Body of pancreas (tissue), 4 donors: ENCODE data around the gene NOP9. TPM values are rescaled to one million over a fixed set of nuclear protein-coding genes. Genes with fewer than 3 reads are reported as not detected.

Experiments used
- ATAC-seq: fragments of 150-250 bp; one replicate; pipeline ENCODE4 v1.9.1; 2016
- DNase-seq, 4 donors: peaks; one replicate each; pipeline ENCODE4 v3.0.0-alpha.2; 2019
- H3K27ac ChIP-seq, 4 donors: fragments of 200-600 bp; sonication (generic); 1 replicate in 3 of 4; 2 replicates in 1 of 4; pipeline versions ENCODE4 v1.5.1 to v1.6.1; 2016 to 2019; ENCODE audit warnings: mild to moderate bottlenecking in 1 of 4, mixed read lengths in 1 of 4, moderate library complexity in 1 of 4
- H3K27me3 ChIP-seq, 2 donors: fragments of 200-600 bp; sonication (generic); one replicate each; pipeline ENCODE4 v1.6.0; 2016; ENCODE audit warnings: mild to moderate bottlenecking in 1 of 2
- H3K36me3 ChIP-seq, 2 donors: fragments of 200-600 bp; sonication (generic); replicated peaks in 1 of 2; 2 replicates each; pipeline ENCODE4 v1.5.1; 2016; ENCODE audit warnings: low read depth in 2 of 2; ENCODE audit not compliant: insufficient read depth in 1 of 2
- H3K4me1 ChIP-seq: fragments of 200-600 bp; sonication (generic); one replicate; pipeline ENCODE4 v1.6.0; 2016
- H3K4me3 ChIP-seq, 2 donors: fragments of 200-600 bp; sonication (generic); 1 replicate in 1 of 2; 2 replicates in 1 of 2; pipeline ENCODE4 v1.5.1; 2016 to 2019
- H3K9me3 ChIP-seq, 3 donors: fragments of 200-600 bp; sonication (generic); 1 replicate in 2 of 3; 2 replicates in 1 of 3; pipeline ENCODE4 v1.5.1; 2016
- POLR2A ChIP-seq, 3 donors: fragments of 450-650 bp; IDR thresholded peaks; one replicate each; pipeline ENCODE4 v1.6.1; 2016; ENCODE audit warnings: antibody characterized with exemption in 3 of 3, mild to moderate bottlenecking in 2 of 3
- WGBS, 2 donors: methylation state at CpG; one replicate each; pipeline ENCODE4 v1.1.5; 2017; 5-methylcytosine and 5-hydroxymethylcytosine counted together
- intact Hi-C: fragments of 100-400 bp; cut with DNase I; formaldehyde crosslinking; loops from one replicate; pipeline ENCODE4 v1.15.1; 2023
- total RNA-seq, 2 donors: library from RNA; depleted of rRNA; stranded (reverse); fragments of >200 nt; gene quantifications; one replicate each; pipeline ENCODE4 v1.1.0, GENCODE V29; 2016
- TF ChIP-seq, protein P1 (sequence below), 7 experiments: fragments of 450-650 bp in 4 of 7; fragments of 200-600 bp in 3 of 7; sonication (generic) in 3 of 7; IDR thresholded peaks; one replicate each; pipeline ENCODE4 v1.5.1; 2016 to 2019; ENCODE audit warnings: antibody characterized with exemption in 7 of 7

The NOP9 gene
- total RNA-seq, 2 donors from 2014 or later = 10.6 to 12.2 TPM

GRCh38 chr14:24271134-24271833, 28.4 kb upstream of the NOP9 start, which contains the start of gene RABGGTA:
Gene RABGGTA (minus strand): TSS chr14:24271597. CDS start chr14:24271115, 482 bp downstream.
- TF ChIP-seq, protein P1, sequence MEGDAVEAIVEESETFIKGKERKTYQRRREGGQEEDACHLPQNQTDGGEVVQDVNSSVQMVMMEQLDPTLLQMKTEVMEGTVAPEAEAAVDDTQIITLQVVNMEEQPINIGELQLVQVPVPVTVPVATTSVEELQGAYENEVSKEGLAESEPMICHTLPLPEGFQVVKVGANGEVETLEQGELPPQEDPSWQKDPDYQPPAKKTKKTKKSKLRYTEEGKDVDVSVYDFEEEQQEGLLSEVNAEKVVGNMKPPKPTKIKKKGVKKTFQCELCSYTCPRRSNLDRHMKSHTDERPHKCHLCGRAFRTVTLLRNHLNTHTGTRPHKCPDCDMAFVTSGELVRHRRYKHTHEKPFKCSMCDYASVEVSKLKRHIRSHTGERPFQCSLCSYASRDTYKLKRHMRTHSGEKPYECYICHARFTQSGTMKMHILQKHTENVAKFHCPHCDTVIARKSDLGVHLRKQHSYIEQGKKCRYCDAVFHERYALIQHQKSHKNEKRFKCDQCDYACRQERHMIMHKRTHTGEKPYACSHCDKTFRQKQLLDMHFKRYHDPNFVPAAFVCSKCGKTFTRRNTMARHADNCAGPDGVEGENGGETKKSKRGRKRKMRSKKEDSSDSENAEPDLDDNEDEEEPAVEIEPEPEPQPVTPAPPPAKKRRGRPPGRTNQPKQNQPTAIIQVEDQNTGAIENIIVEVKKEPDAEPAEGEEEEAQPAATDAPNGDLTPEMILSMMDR (IDR thresholded peaks at IDR 0.05) = peak; percentile 45 to 90 (median 68)
- peak; percentile 79 to 88 (median 87) for TF ChIP-seq POLR2A (IDR thresholded peaks at IDR 0.05)
- Histone ChIP-seq H3K9me3 (no peaks in the 10 kb centered on the region), H3K36me3 (peaks cover 0 to 14% of the 10 kb centered on the region in 2 donors), H3K27me3 (no peaks in the 10 kb centered on the region), H3K4me1 (peaks cover 45% of the 10 kb centered on the region), H3K4me3 (peak within 1 kb of the TSS; percentile 56 to 94), H3K27ac (peak within 1 kb of the TSS; percentile 90 to 96 (median 94))
- ATAC-seq (peak; percentile 90), DNase-seq (peak; percentile 91 to 93 (median 92))
- intact Hi-C loops = no loop called here
- WGBS, 2 donors = 0 to 7% methylated on average over 2 to 59 of the region's 61 CpGs

DNA sequence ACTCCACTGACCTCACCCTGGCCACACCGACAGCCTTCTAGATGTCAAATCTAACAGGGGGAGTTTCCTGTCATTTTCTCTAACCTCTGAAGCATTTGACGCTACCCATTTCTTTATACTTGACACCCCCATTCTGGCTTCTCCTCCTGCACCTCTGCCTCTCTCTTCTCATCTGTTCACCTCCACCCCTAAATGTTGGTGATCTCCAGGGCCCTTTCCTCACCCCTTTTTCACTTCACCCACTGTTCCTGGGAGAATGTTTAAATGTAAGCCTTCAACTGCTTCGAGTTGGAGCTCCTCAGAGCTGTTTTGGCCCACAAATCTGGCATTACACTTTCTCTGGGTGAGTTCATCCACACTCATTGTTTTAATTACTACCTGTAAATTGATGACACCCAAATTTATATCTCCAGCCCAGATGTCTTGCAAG, 27.8 kb upstream of the NOP9 start:
- Histone ChIP-seq H3K4me3 (no peak overlapping the region), H3K27ac (peak overlapping the region; percentile 90 to 96 (median 94)), H3K27me3 (no peaks in the 10 kb centered on the region), H3K36me3 (peaks cover 0 to 12% of the 10 kb centered on the region in 2 donors), H3K9me3 (no peaks in the 10 kb centered on the region), H3K4me1 (peaks cover 45% of the 10 kb centered on the region)
- WGBS, 2 donors = 6% methylated on average over 3 of the region's 3 CpGs
- TF ChIP-seq, protein P1 (IDR thresholded peaks at IDR 0.05) = no peak
- no peak for TF ChIP-seq POLR2A (IDR thresholded peaks at IDR 0.05)
- intact Hi-C loops = no loop called here
- DNase-seq = no peak
- ATAC-seq = no peak

DNA sequence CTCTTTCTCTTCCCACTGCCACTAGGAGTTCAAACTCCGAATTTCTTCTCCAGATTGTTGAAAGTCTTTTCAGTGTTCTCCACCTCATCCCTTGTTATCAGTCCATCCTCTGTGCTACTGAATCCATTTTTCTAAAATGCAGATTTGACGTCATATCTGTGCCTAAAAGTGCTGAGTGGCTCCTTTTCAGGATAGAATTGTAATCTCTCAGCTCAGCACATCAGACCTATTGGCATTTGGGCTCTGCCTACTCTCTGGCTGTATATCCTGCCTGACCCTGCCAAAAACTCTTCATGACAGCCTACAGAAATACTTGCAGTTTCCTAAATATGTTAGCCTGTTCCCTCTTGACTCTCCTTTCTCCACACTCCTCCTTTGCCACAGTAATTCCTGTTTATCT, 27.2 kb upstream of the NOP9 start:
- Histone ChIP-seq H3K4me3 (no peak overlapping the region), H3K36me3 (peaks cover 0 to 6% of the 10 kb centered on the region in 2 donors), H3K27me3 (no peaks in the 10 kb centered on the region), H3K9me3 (no peaks in the 10 kb centered on the region), H3K4me1 (peaks cover 45% of the 10 kb centered on the region), H3K27ac (peak overlapping the region in 3 of 4 donors; percentile 93 to 96 (median 95))
- ATAC-seq (no peak), DNase-seq (no peak)
- intact Hi-C loops = no loop called here
- WGBS, 2 donors = 76 to 78% methylated on average over 2 of the region's 2 CpGs
- TF ChIP-seq POLR2A (IDR thresholded peaks at IDR 0.05) = no peak
- TF ChIP-seq, protein P1 (IDR thresholded peaks at IDR 0.05) = no peak

GRCh38 chr14:24273422-24273998, 26.1 kb upstream of the NOP9 start:
- no peak for ATAC-seq
- Histone ChIP-seq H3K4me1 (peaks cover 45% of the 10 kb centered on the region), H3K27ac (peak overlapping the region; percentile 71 to 96 (median 84))

More at GRCh38 chr14:24273422-24273998, 26.1 kb upstream of the NOP9 start:
- peaks cover 0 to 4% of the 10 kb centered on the region in 2 donors for H3K36me3 ChIP-seq
- no peaks in the 10 kb centered on the region for H3K27me3 ChIP-seq
- 42 to 56% methylated on average over 3 of the region's 3 CpGs for WGBS, 2 donors
- no peaks in the 10 kb centered on the region for H3K9me3 ChIP-seq
- DNase-seq = peak in 2 of 4 donors; percentile 26 to 40
- no peak overlapping the region for H3K4me3 ChIP-seq
- intact Hi-C loops = no loop called here
- TF ChIP-seq, protein P1 (IDR thresholded peaks at IDR 0.05) = peak in 4 of 7 experiments; percentile 5 to 26 (median 22)
- TF ChIP-seq POLR2A (IDR thresholded peaks at IDR 0.05) = no peak
